Mesenchymal stem cell (in vitro differentiated cells and primary cell): ENCODE measurements around the gene MYLIP.
A peak's percentile ranks its signal among the peaks of the same experiment; 100 is the strongest.

Experiments used
- DNase-seq: peaks from one replicate; pipeline ENCODE4 v3.0.0-alpha.2; 2013
- H2AFZ ChIP-seq: one replicate; pipeline ENCODE4 v1.6.1; 2013; ENCODE audit warnings: low read depth, mild to moderate bottlenecking, control low read depth, inconsistent platforms, low read length, moderate library complexity
- H2AK5ac ChIP-seq: 2 replicates; pipeline ENCODE4 v1.6.1; 2013; ENCODE audit warnings: low read length, moderate library complexity, mild to moderate bottlenecking, inconsistent platforms; ENCODE audit not compliant: severe bottlenecking
- H2BK120ac ChIP-seq: one replicate; pipeline ENCODE4 v1.6.1; 2013; ENCODE audit warnings: low read depth, mild to moderate bottlenecking, inconsistent platforms, low read length, moderate library complexity
- H2BK12ac ChIP-seq, 2 experiments: one replicate each; pipeline ENCODE4 v1.6.1; 2013; ENCODE audit warnings: inconsistent platforms in 2 of 2, low read length in 2 of 2, mild to moderate bottlenecking in 2 of 2, moderate library complexity in 2 of 2, control low read depth in 1 of 2
- H2BK15ac ChIP-seq: one replicate; pipeline ENCODE4 v1.6.1; 2013; ENCODE audit warnings: mild to moderate bottlenecking, low read depth, inconsistent platforms; ENCODE audit not compliant: poor library complexity, severe bottlenecking
- H2BK5ac ChIP-seq: 2 replicates; pipeline ENCODE4 v1.6.1; 2013; ENCODE audit warnings: low read depth, mild to moderate bottlenecking, low read length, control low read depth, inconsistent platforms; ENCODE audit not compliant: poor library complexity, severe bottlenecking
- H3K14ac ChIP-seq, 2 experiments: one replicate each; pipeline ENCODE4 v1.6.1; 2013; ENCODE audit warnings: inconsistent platforms in 2 of 2, low read length in 2 of 2, control low read depth in 1 of 2, mild to moderate bottlenecking in 1 of 2, moderate library complexity in 1 of 2
- H3K18ac ChIP-seq, 2 experiments: one replicate each; pipeline ENCODE4 v1.6.1; 2013; ENCODE audit warnings: inconsistent platforms in 2 of 2, low read length in 2 of 2, control low read depth in 1 of 2, low read depth in 1 of 2, mild to moderate bottlenecking in 1 of 2
- H3K23ac ChIP-seq, 2 experiments: one replicate each; pipeline ENCODE4 v1.6.1; 2013; ENCODE audit warnings: inconsistent platforms in 2 of 2, low read length in 2 of 2, mild to moderate bottlenecking in 2 of 2, moderate library complexity in 2 of 2, control low read depth in 1 of 2
- H3K27ac ChIP-seq: 2 replicates; pipeline ENCODE4 v1.5.1; 2013; ENCODE audit warnings: mild to moderate bottlenecking, moderate library complexity, low read length, control low read depth, inconsistent platforms; ENCODE audit not compliant: poor library complexity, severe bottlenecking
- H3K27me3 ChIP-seq, 2 experiments: 2 replicates each; pipeline versions ENCODE4 v1.6.1 to v1.7.0; 2013; ENCODE audit warnings: low read length in 2 of 2, mild to moderate bottlenecking in 2 of 2, moderate library complexity in 2 of 2, control low read depth in 1 of 2, inconsistent platforms in 1 of 2; ENCODE audit not compliant: control insufficient read depth in 1 of 2, insufficient read depth in 1 of 2
- H3K36me3 ChIP-seq, 2 experiments: 2 replicates each; pipeline versions ENCODE4 v1.6.1 to v1.7.0; 2013; ENCODE audit warnings: low read length in 2 of 2, control low read depth in 1 of 2, inconsistent platforms in 1 of 2, low read depth in 1 of 2, mild to moderate bottlenecking in 1 of 2; ENCODE audit not compliant: insufficient read depth in 2 of 2, control insufficient read depth in 1 of 2
- H3K4ac ChIP-seq, 2 experiments: one replicate each; pipeline ENCODE4 v1.6.1; 2013; ENCODE audit warnings: inconsistent platforms in 2 of 2, low read length in 2 of 2, mild to moderate bottlenecking in 2 of 2, moderate library complexity in 2 of 2, control low read depth in 1 of 2, low read depth in 1 of 2
- H3K4me1 ChIP-seq: 2 replicates; pipeline ENCODE4 v1.6.1; 2013; ENCODE audit warnings: low read depth, low read length, control low read depth; ENCODE audit not compliant: control insufficient read depth, insufficient read depth
- H3K4me2 ChIP-seq: 2 replicates; pipeline ENCODE4 v1.6.1; 2013; ENCODE audit warnings: low read length, mild to moderate bottlenecking, inconsistent platforms; ENCODE audit not compliant: poor library complexity, severe bottlenecking
- H3K4me3 ChIP-seq, 2 experiments: 2 replicates each; pipeline versions ENCODE4 v1.5.1 to v1.7.0; 2013; ENCODE audit warnings: low read length in 2 of 2, mild to moderate bottlenecking in 2 of 2, control low read depth in 1 of 2, low read depth in 1 of 2; ENCODE audit not compliant: insufficient read depth in 1 of 2
- H3K79me1 ChIP-seq: replicated peaks from 2 replicates; pipeline ENCODE4 v1.6.1; 2013; ENCODE audit warnings: mild to moderate bottlenecking, control low read depth, low read length, inconsistent platforms; ENCODE audit not compliant: poor library complexity, severe bottlenecking
- H3K9ac ChIP-seq: 2 replicates; pipeline ENCODE4 v1.7.0; 2013; ENCODE audit warnings: mild to moderate bottlenecking, low read length, moderate library complexity
- H3K9me3 ChIP-seq: 2 replicates; pipeline ENCODE4 v1.7.0; 2013; ENCODE audit warnings: mild to moderate bottlenecking, low read length; ENCODE audit not compliant: control insufficient read depth
- H4K8ac ChIP-seq: one replicate; pipeline ENCODE4 v1.6.1; 2013; ENCODE audit warnings: inconsistent platforms, mild to moderate bottlenecking, low read length, moderate library complexity
- H4K91ac ChIP-seq: one replicate; pipeline ENCODE4 v1.6.1; 2013; ENCODE audit warnings: mild to moderate bottlenecking, low read length, inconsistent platforms
- WGBS: methylation state at CpG from one replicate; pipeline ENCODE4 v1.1.7; 2013; ENCODE audit warnings: mixed read lengths; 5-methylcytosine and 5-hydroxymethylcytosine counted together

The MYLIP gene

GRCh38 chr6:16163066-16163465, 34.2 kb downstream of the MYLIP start:
- Histone ChIP-seq H2BK5ac (no peak overlapping the region), H3K9ac (no peak overlapping the region), H2BK15ac (no peak overlapping the region), H3K14ac (no peak overlapping the region), H3K4me2 (no peak overlapping the region), H3K18ac (peak overlapping the region in 1 of 2 experiments; percentile 19), H3K36me3 (no peaks in the 10 kb centered on the region), H4K8ac (no peak overlapping the region), H2BK12ac (peak overlapping the region in 1 of 2 experiments; percentile 82), H3K79me1 (no peaks in the 10 kb centered on the region), H3K4me3 (no peak overlapping the region), H3K27me3 (peaks cover 0 to 5% of the 10 kb centered on the region in 2 experiments), H3K4ac (no peak overlapping the region), H2AFZ (no peak overlapping the region), H3K27ac (no peak overlapping the region), H3K9me3 (no peaks in the 10 kb centered on the region), H4K91ac (no peak overlapping the region), H2BK120ac (no peak overlapping the region), H3K4me1 (no peaks in the 10 kb centered on the region), H3K23ac (no peak overlapping the region), H2AK5ac (no peak overlapping the region)
- DNase-seq, result no peak
- 78% methylated on average over 1 of the region's 1 CpG for WGBS

GRCh38 chr6:16163535-16164300, 34.8 kb downstream of the MYLIP start:
- Histone ChIP-seq H3K27me3 (peaks cover 0 to 5% of the 10 kb centered on the region in 2 experiments), H3K79me1 (no peaks in the 10 kb centered on the region), H3K4me3 (no peak overlapping the region), H3K4ac (no peak overlapping the region), H3K4me2 (no peak overlapping the region), H3K14ac (no peak overlapping the region), H4K8ac (no peak overlapping the region), H2BK5ac (no peak overlapping the region), H2BK12ac (no peak overlapping the region), H3K4me1 (peaks cover 2% of the 10 kb centered on the region), H2AFZ (no peak overlapping the region), H3K36me3 (no peaks in the 10 kb centered on the region), H3K23ac (no peak overlapping the region), H3K9me3 (no peaks in the 10 kb centered on the region), H3K18ac (no peak overlapping the region), H2BK120ac (no peak overlapping the region), H3K27ac (no peak overlapping the region), H3K9ac (no peak overlapping the region), H2BK15ac (no peak overlapping the region), H2AK5ac (no peak overlapping the region), H4K91ac (no peak overlapping the region)
- DNase-seq, result peak; percentile 47
- 61% methylated on average over 1 of the region's 2 CpGs for WGBS

- Histone ChIP-seq H2BK120ac (no peak overlapping the region), H3K4ac (no peak overlapping the region), H3K4me2 (peak overlapping the region; percentile 29), H2BK5ac (no peak overlapping the region), H2BK12ac (peak overlapping the region in 1 of 2 experiments; percentile 84), H3K79me1 (no peaks in the 10 kb centered on the region), H4K8ac (no peak overlapping the region), H3K18ac (peak overlapping the region; percentile 12 to 62), H2AK5ac (peak overlapping the region; percentile 80), H3K4me1 (peaks cover 2% of the 10 kb centered on the region), H2BK15ac (no peak overlapping the region), H3K4me3 (no peak overlapping the region), H3K36me3 (no peaks in the 10 kb centered on the region), H3K27ac (no peak overlapping the region), H4K91ac (no peak overlapping the region), H3K23ac (no peak overlapping the region), H3K9me3 (no peaks in the 10 kb centered on the region), H3K27me3 (peaks cover 0 to 5% of the 10 kb centered on the region in 2 experiments), H2AFZ (no peak overlapping the region), H3K9ac (no peak overlapping the region), H3K14ac (no peak overlapping the region)
- 97% methylated on average over 5 of the region's 5 CpGs for WGBS
- no peak for DNase-seq
Measured at GRCh38 chr6:16165641-16166040, 36.8 kb downstream of the MYLIP start.

- H2BK120ac ChIP-seq, result no peak overlapping the region
- H3K23ac ChIP-seq, result no peak overlapping the region
- H3K79me1 ChIP-seq, result no peaks in the 10 kb centered on the region
- no peak overlapping the region for H2BK12ac ChIP-seq
- no peaks in the 10 kb centered on the region for H3K9me3 ChIP-seq
- no peak overlapping the region for H3K14ac ChIP-seq
- no peak overlapping the region for H3K4me2 ChIP-seq
- H3K4ac ChIP-seq, result no peak overlapping the region
- peaks cover 0 to 5% of the 10 kb centered on the region in 2 experiments for H3K27me3 ChIP-seq
- no peak overlapping the region for H3K18ac ChIP-seq
- no peak overlapping the region for H4K8ac ChIP-seq
- H2AFZ ChIP-seq, result no peak overlapping the region
- no peak overlapping the region for H3K27ac ChIP-seq
- peaks cover 2% of the 10 kb centered on the region for H3K4me1 ChIP-seq
- WGBS, result 74% methylated on average over 2 of the region's 4 CpGs
- H2BK15ac ChIP-seq, result no peak overlapping the region
- no peak overlapping the region for H2AK5ac ChIP-seq
- H4K91ac ChIP-seq, result no peak overlapping the region
- H3K36me3 ChIP-seq, result no peaks in the 10 kb centered on the region
- no peak overlapping the region for H3K9ac ChIP-seq
- H3K4me3 ChIP-seq, result no peak overlapping the region
- DNase-seq, result no peak
- H2BK5ac ChIP-seq, result no peak overlapping the region
Measured at GRCh38 chr6:16166871-16167608, 38.2 kb downstream of the MYLIP start.
